Measurements from ENCODE around the gene TMEM30B. TPM values are rescaled to one million over a fixed set of nuclear protein-coding genes. Genes with fewer than 3 reads are reported as not detected.

Gene TMEM30B
- total RNA-seq, 6 donors from 2014 or later, result 15.7 to 59.7 (median 26.4) TPM

- DNase-seq, result no peak
- TF ChIP-seq EP300 (IDR thresholded peaks at IDR 0.05) (no peak), CTCF (IDR thresholded peaks at IDR 0.05) (no peak), POLR2AphosphoS5 (IDR thresholded peaks at IDR 0.05) (no peak), POLR2A (IDR thresholded peaks at IDR 0.05) (no peak)
- no peak overlapping the region for H3K27ac ChIP-seq
- no peaks in the 10 kb centered on the region for H3K4me1 ChIP-seq
- H3K36me3 ChIP-seq, result no peaks in the 10 kb centered on the region
- ATAC-seq (ENCODE audit: low FRiP score in 2 of 2), result peak in 1 of 2 donors; percentile 21
- H3K27me3 ChIP-seq, result no peaks in the 10 kb centered on the region
- H3K4me3 ChIP-seq, result no peak overlapping the region
- WGBS, 2 donors, result 81 to 88% methylated on average over 8 of the region's 8 CpGs
- H3K9me3 ChIP-seq, result no peaks in the 10 kb centered on the region
These were observed 20.0 kb downstream of the TMEM30B start for GRCh38 chr14:61260939-61261776.

- H3K9me3 ChIP-seq, result no peaks in the 10 kb centered on the region
- no peak overlapping the region for H3K27ac ChIP-seq
- no peaks in the 10 kb centered on the region for H3K27me3 ChIP-seq
- H3K4me1 ChIP-seq, result no peaks in the 10 kb centered on the region
- WGBS, 2 donors, result 58 to 68% methylated on average over 4 of the region's 4 CpGs
- DNase-seq, result no peak
- no peaks in the 10 kb centered on the region for H3K36me3 ChIP-seq
- TF ChIP-seq EP300 (IDR thresholded peaks at IDR 0.05) (no peak), CTCF (IDR thresholded peaks at IDR 0.05) (no peak), POLR2A (IDR thresholded peaks at IDR 0.05) (no peak), POLR2AphosphoS5 (IDR thresholded peaks at IDR 0.05) (no peak)
- no peak overlapping the region for H3K4me3 ChIP-seq
- no peak for ATAC-seq (ENCODE audit: low FRiP score in 2 of 2)
These were observed 22.2 kb downstream of the TMEM30B start for GRCh38 chr14:61258985-61259384.

- TF ChIP-seq POLR2A (IDR thresholded peaks at IDR 0.05) (no peak), CTCF (IDR thresholded peaks at IDR 0.05) (no peak), EP300 (IDR thresholded peaks at IDR 0.05) (no peak), POLR2AphosphoS5 (IDR thresholded peaks at IDR 0.05) (no peak)
- Histone ChIP-seq H3K4me3 (no peak overlapping the region), H3K36me3 (no peaks in the 10 kb centered on the region), H3K9me3 (no peaks in the 10 kb centered on the region), H3K27me3 (no peaks in the 10 kb centered on the region), H3K27ac (no peak overlapping the region), H3K4me1 (peaks cover 0 to 11% (median 0%) of the 10 kb centered on the region in 4 donors)
- ATAC-seq (ENCODE audit: low FRiP score in 2 of 2) (no peak), DNase-seq (no peak)
- 63 to 67% methylated on average over 5 of the region's 5 CpGs for WGBS, 2 donors
These were observed 23.6 kb downstream of the TMEM30B start for GRCh38 chr14:61257469-61258057.

- TF ChIP-seq EP300 (IDR thresholded peaks at IDR 0.05), result no peak
- no peak for TF ChIP-seq POLR2AphosphoS5 (IDR thresholded peaks at IDR 0.05)
- no peak for TF ChIP-seq CTCF (IDR thresholded peaks at IDR 0.05)
- TF ChIP-seq POLR2A (IDR thresholded peaks at IDR 0.05), result no peak
- ATAC-seq (ENCODE audit: low FRiP score in 2 of 2), result no peak
- 87 to 88% methylated on average over 6 of the region's 6 CpGs for WGBS, 2 donors
- Histone ChIP-seq H3K9me3 (no peaks in the 10 kb centered on the region), H3K4me1 (peaks cover 0 to 13% (median 0%) of the 10 kb centered on the region in 4 donors), H3K27me3 (no peaks in the 10 kb centered on the region), H3K36me3 (no peaks in the 10 kb centered on the region), H3K27ac (no peak overlapping the region), H3K4me3 (no peak overlapping the region)
- DNase-seq, result no peak
These were observed 24.2 kb downstream of the TMEM30B start for GRCh38 chr14:61256826-61257468.
